Lung (tissue), 12 donors: ENCODE results near the gene KLK10. TPM values are rescaled to one million over a fixed set of nuclear protein-coding genes. Genes with fewer than 3 reads are reported as not detected.

Experiments used
- ATAC-seq: fragments of 200-7000 bp; cut with Tn5 transposase; one replicate; pipeline ENCODE4 v1.9.1; 2020; ENCODE audit warnings: moderate number of reproducible peaks; ENCODE audit not compliant: insufficient read depth, low FRiP score
- DNase-seq, 3 donors: peaks; one replicate each; pipeline ENCODE4 v3.0.0-alpha.2; 2013 to 2017
- H3K27ac ChIP-seq, 2 donors: one replicate each; pipeline ENCODE4 v1.5.1; 2013; ENCODE audit warnings: mild to moderate bottlenecking in 2 of 2, moderate library complexity in 2 of 2, control low read depth in 1 of 2, inconsistent platforms in 1 of 2, low read depth in 1 of 2, low read length in 1 of 2
- H3K27me3 ChIP-seq, 3 donors: one replicate each; pipeline ENCODE4 v1.5.1; 2013; ENCODE audit warnings: low read length in 2 of 3; ENCODE audit not compliant: control insufficient read depth in 3 of 3, insufficient read depth in 3 of 3
- H3K36me3 ChIP-seq, 4 donors: one replicate each; pipeline ENCODE4 v1.5.1; 2013; ENCODE audit warnings: low read length in 4 of 4, mild to moderate bottlenecking in 1 of 4, moderate library complexity in 1 of 4; ENCODE audit not compliant: control insufficient read depth in 4 of 4, insufficient read depth in 4 of 4
- H3K4me1 ChIP-seq, 5 donors: one replicate each; pipeline ENCODE4 v1.5.1; 2013; ENCODE audit warnings: low read length in 5 of 5, mild to moderate bottlenecking in 2 of 5, moderate library complexity in 1 of 5; ENCODE audit not compliant: control insufficient read depth in 5 of 5, insufficient read depth in 5 of 5
- H3K4me3 ChIP-seq: one replicate; pipeline ENCODE4 v1.5.1; 2013; ENCODE audit warnings: mild to moderate bottlenecking, control low read depth, moderate library complexity
- H3K9ac ChIP-seq, 2 donors: one replicate each; pipeline ENCODE4 v1.5.1; 2013; ENCODE audit warnings: low read length in 2 of 2, control low read depth in 1 of 2; ENCODE audit not compliant: insufficient read depth in 1 of 2
- H3K9me3 ChIP-seq, 4 donors: one replicate each; pipeline ENCODE4 v1.5.1; 2013; ENCODE audit warnings: low read length in 3 of 4, mild to moderate bottlenecking in 1 of 4, moderate library complexity in 1 of 4; ENCODE audit not compliant: control insufficient read depth in 4 of 4, insufficient read depth in 3 of 4
- CTCF ChIP-seq: IDR thresholded peaks from 2 replicates; pipeline ENCODE4 v1.5.1; 2012; ENCODE audit warnings: mild to moderate bottlenecking; ENCODE audit errors: control extremely low read depth, extremely low read depth
- WGBS, 2 donors: extraction: QIAGEN DNeasy Blood & Tissue Kit; methylation state at CpG; one replicate each; pipeline ENCODE4 v1.1.7; 2013; 5-methylcytosine and 5-hydroxymethylcytosine counted together
- polyA plus RNA-seq, 2 donors: library from polyadenylated mRNA; stranded (reverse); fragments of 200-250 nt; gene quantifications; one replicate each; pipeline ENCODE4 v1.2.1, GENCODE V29; 2013
- total RNA-seq, 2 donors: library from RNA; depleted of rRNA in 1 of 2; stranded (reverse); fragments of >200 nt in 1 of 2; gene quantifications; one replicate each; pipeline ENCODE4 v1.2.1, GENCODE V29; 2014 to 2021
- donor health status: control.
- donor health status: control.
- donor health status: Bipolar disorder and iron deficiency.
- donor health status: healthy.
- donor health status: DM: yes; HTN: yes; CAD: no.

The KLK10 gene
- total and polyA plus RNA-seq, 4 donors = 9.8 to 34.2 (median 19.9) TPM

GRCh38 chr19:51000426-51000825 lies 19.1 kb downstream of the KLK10 start:
- Histone ChIP-seq H3K27me3 (peaks cover 0 to 12% (median 4%) of the 10 kb centered on the region in 3 donors), H3K9me3 (peaks cover 0 to 3% (median 0%) of the 10 kb centered on the region in 4 donors), H3K4me3 (no peak overlapping the region), H3K27ac (no peak overlapping the region), H3K36me3 (no peaks in the 10 kb centered on the region), H3K4me1 (no peaks in the 10 kb centered on the region), H3K9ac (no peak overlapping the region)
- no peak for ATAC-seq
- WGBS, 2 donors = 85 to 95% methylated on average over 10 of the region's 10 CpGs
- DNase-seq = no peak
- no peak for TF ChIP-seq CTCF

GRCh38 chr19:50998686-50999085 lies 20.8 kb downstream of the KLK10 start:
- Histone ChIP-seq H3K4me3 (no peak overlapping the region), H3K4me1 (no peaks in the 10 kb centered on the region), H3K9me3 (peaks cover 0 to 4% (median 0%) of the 10 kb centered on the region in 4 donors), H3K27me3 (peaks cover 0 to 12% (median 4%) of the 10 kb centered on the region in 3 donors), H3K9ac (no peak overlapping the region), H3K27ac (no peak overlapping the region), H3K36me3 (no peaks in the 10 kb centered on the region)
- no peak for DNase-seq
- no peak for ATAC-seq
- no peak for TF ChIP-seq CTCF
- WGBS, 2 donors = 69 to 84% methylated on average over 4 of the region's 4 CpGs

- WGBS, 2 donors = 62 to 79% methylated on average over 5 of the region's 5 CpGs
- Histone ChIP-seq H3K9ac (no peak overlapping the region), H3K4me1 (no peaks in the 10 kb centered on the region), H3K27ac (no peak overlapping the region), H3K4me3 (no peak overlapping the region), H3K36me3 (no peaks in the 10 kb centered on the region), H3K9me3 (peaks cover 0 to 4% (median 0%) of the 10 kb centered on the region in 4 donors), H3K27me3 (peaks cover 0 to 9% (median 4%) of the 10 kb centered on the region in 3 donors)
- ATAC-seq = no peak
- DNase-seq = no peak
- no peak for TF ChIP-seq CTCF
These were observed 21.4 kb downstream of the KLK10 start for GRCh38 chr19:50998061-50998460.

GRCh38 chr19:50994129-50994528 lies 25.4 kb downstream of the KLK10 start:
- no peak for ATAC-seq
- Histone ChIP-seq H3K27ac (no peak overlapping the region), H3K4me1 (no peaks in the 10 kb centered on the region)

More at GRCh38 chr19:50994129-50994528, 25.4 kb downstream of the KLK10 start:
- DNase-seq = no peak
- WGBS, 2 donors = 76% methylated on average over 2 of the region's 2 CpGs
- Histone ChIP-seq H3K36me3 (no peaks in the 10 kb centered on the region), H3K9me3 (peaks cover 0 to 4% (median 0%) of the 10 kb centered on the region in 4 donors), H3K9ac (no peak overlapping the region), H3K4me3 (no peak overlapping the region), H3K27me3 (peaks cover 0 to 5% (median 4%) of the 10 kb centered on the region in 3 donors)
- TF ChIP-seq CTCF = no peak
